Measurements from ENCODE around the gene MSRB3.

Gene MSRB3

DNA sequence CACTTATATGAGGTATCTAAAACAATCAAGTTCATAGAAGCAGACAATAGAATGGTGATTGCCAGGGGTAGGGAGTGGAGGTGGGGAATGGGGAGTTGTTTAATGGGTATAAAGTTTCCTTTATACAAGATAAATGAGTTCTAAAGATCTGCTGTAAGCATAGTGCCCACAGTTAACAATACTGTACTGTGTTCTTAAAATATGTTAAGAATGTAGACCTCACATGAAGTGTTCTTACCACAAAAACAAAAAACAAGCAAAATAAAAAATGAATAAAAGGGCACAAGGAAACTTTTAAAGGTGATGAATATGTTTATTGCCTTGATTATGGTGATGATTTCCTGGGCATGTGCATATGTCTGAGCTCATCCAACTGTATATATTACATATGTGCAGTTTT is 211.8 kb downstream of the MSRB3 start:
- TF ChIP-seq EZH2phosphoT487 (conservative IDR thresholded peaks at IDR 0.05; ENCODE audit: low read length): no peak
- TF ChIP-seq, protein P1, sequence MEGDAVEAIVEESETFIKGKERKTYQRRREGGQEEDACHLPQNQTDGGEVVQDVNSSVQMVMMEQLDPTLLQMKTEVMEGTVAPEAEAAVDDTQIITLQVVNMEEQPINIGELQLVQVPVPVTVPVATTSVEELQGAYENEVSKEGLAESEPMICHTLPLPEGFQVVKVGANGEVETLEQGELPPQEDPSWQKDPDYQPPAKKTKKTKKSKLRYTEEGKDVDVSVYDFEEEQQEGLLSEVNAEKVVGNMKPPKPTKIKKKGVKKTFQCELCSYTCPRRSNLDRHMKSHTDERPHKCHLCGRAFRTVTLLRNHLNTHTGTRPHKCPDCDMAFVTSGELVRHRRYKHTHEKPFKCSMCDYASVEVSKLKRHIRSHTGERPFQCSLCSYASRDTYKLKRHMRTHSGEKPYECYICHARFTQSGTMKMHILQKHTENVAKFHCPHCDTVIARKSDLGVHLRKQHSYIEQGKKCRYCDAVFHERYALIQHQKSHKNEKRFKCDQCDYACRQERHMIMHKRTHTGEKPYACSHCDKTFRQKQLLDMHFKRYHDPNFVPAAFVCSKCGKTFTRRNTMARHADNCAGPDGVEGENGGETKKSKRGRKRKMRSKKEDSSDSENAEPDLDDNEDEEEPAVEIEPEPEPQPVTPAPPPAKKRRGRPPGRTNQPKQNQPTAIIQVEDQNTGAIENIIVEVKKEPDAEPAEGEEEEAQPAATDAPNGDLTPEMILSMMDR (IDR thresholded peaks at IDR 0.05; ENCODE audit: insufficient read depth, low read length, poor library complexity, severe bottlenecking): no peak
- no peak overlapping the region for H3K4me3 ChIP-seq (ENCODE audit: insufficient read depth, low read length, poor library complexity, severe bottlenecking)
- H3K36me3 ChIP-seq (ENCODE audit: low read length): no peaks in the 10 kb centered on the region
- H3F3A ChIP-seq (ENCODE audit: insufficient read depth): no peaks in the 10 kb centered on the region
- no peak overlapping the region for H3K9ac ChIP-seq (ENCODE audit: low read length)
- H4K20me1 ChIP-seq (ENCODE audit: low read depth, low read length): no peaks in the 10 kb centered on the region
- H3K9me2 ChIP-seq (replicated peaks; ENCODE audit: insufficient read depth, low read length): no peaks in the 10 kb centered on the region
- no peaks in the 10 kb centered on the region for H3K9me3 ChIP-seq (ENCODE audit: insufficient read depth, low read length)
- H2AFZ ChIP-seq (ENCODE audit: low read depth, low read length, severe bottlenecking): no peak overlapping the region
- no peaks in the 10 kb centered on the region for H3K27me3 ChIP-seq (ENCODE audit: low read length)
- H3K27ac ChIP-seq (ENCODE audit: low read depth, low read length): no peak overlapping the region
- no peak overlapping the region for H3K4me2 ChIP-seq (ENCODE audit: low read depth, low read length, poor library complexity, severe bottlenecking)
- no peaks in the 10 kb centered on the region for H3K79me2 ChIP-seq (ENCODE audit: insufficient read depth, low read length)

DNA sequence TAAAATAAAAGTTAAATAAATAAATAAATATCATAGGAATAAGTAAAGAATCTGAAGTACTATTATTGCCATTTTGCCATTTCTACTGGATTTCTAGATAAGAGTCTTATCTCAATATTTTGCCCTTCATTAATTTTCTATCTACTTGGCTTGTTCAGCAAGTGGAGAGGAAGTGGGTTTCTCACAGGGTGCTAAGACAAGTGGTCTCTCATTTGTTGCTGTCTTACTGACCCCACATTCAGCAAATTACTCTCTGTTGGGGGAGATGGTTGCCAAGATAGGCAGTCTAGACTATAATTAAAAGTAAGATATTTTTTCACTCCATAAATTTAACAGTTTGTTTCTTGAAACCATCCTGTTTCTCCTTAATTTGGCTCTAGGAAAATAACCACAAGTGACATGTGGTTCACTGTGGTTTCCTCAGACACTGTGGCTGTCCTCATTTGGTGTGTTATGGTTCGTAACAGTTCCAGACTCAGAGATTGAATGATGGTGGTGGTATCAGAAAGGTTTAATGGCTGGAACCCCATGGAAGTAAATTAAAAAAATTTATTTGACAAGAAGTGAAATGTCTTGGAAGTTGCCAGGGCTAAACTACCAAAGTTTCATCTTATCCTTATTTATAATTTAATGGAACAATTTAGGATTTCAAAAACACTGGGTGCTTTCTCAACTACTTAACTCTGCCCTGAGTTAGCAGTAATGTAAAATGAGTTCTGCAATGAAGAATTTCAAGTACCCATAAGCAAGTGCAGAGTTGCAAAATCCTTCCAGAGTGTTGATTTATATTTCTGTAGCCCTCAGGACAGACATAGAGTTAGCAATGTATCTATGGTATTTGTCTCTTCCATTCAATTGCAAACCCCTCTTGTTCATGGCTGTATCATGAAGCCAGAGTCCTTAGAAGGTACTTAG is 214.8 kb downstream of the MSRB3 start:
- Histone ChIP-seq H3K9me3 (ENCODE audit: insufficient read depth, low read length) (no peaks in the 10 kb centered on the region), H4K20me1 (ENCODE audit: low read depth, low read length) (no peaks in the 10 kb centered on the region), H3K27ac (ENCODE audit: low read depth, low read length) (no peak overlapping the region), H3K27me3 (ENCODE audit: low read length) (no peaks in the 10 kb centered on the region), H3F3A (ENCODE audit: insufficient read depth) (no peaks in the 10 kb centered on the region), H2AFZ (ENCODE audit: low read depth, low read length, severe bottlenecking) (no peak overlapping the region), H3K4me2 (ENCODE audit: low read depth, low read length, poor library complexity, severe bottlenecking) (no peak overlapping the region), H3K36me3 (ENCODE audit: low read length) (no peaks in the 10 kb centered on the region), H3K9me2 (replicated peaks; ENCODE audit: insufficient read depth, low read length) (no peaks in the 10 kb centered on the region), H3K4me3 (ENCODE audit: insufficient read depth, low read length, poor library complexity, severe bottlenecking) (no peak overlapping the region), H3K9ac (ENCODE audit: low read length) (no peak overlapping the region), H3K79me2 (ENCODE audit: insufficient read depth, low read length) (no peaks in the 10 kb centered on the region)
- TF ChIP-seq EZH2phosphoT487 (conservative IDR thresholded peaks at IDR 0.05; ENCODE audit: low read length): no peak
- TF ChIP-seq, protein P1 (IDR thresholded peaks at IDR 0.05; ENCODE audit: insufficient read depth, low read length, poor library complexity, severe bottlenecking): no peak

DNA sequence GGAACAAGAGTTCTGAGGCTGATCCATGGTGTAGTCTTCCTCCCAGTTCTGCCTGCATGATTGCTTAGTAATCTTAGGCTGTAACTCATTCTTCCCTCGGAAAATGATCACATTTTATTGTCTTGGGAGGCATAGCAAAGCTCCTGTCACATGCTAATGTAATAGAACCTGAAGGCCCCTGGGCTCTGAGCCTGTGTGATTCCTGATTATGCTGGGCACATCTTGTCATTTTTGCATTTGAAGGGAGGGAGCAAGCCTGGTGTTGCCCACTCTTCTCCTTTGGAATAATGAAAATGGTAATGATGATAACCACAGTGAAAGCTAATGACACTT is 215.4 kb downstream of the MSRB3 start:
- no peaks in the 10 kb centered on the region for H3K27me3 ChIP-seq (ENCODE audit: low read length)
- no peak overlapping the region for H3K9ac ChIP-seq (ENCODE audit: low read length)
- H4K20me1 ChIP-seq (ENCODE audit: low read depth, low read length): no peaks in the 10 kb centered on the region
- H3K79me2 ChIP-seq (ENCODE audit: insufficient read depth, low read length): no peaks in the 10 kb centered on the region
- H3K27ac ChIP-seq (ENCODE audit: low read depth, low read length): no peak overlapping the region
- H3K4me3 ChIP-seq (ENCODE audit: insufficient read depth, low read length, poor library complexity, severe bottlenecking): no peak overlapping the region
- no peaks in the 10 kb centered on the region for H3F3A ChIP-seq (ENCODE audit: insufficient read depth)
- no peak for TF ChIP-seq EZH2phosphoT487 (conservative IDR thresholded peaks at IDR 0.05; ENCODE audit: low read length)
- TF ChIP-seq, protein P1 (IDR thresholded peaks at IDR 0.05; ENCODE audit: insufficient read depth, low read length, poor library complexity, severe bottlenecking): no peak
- no peak overlapping the region for H2AFZ ChIP-seq (ENCODE audit: low read depth, low read length, severe bottlenecking)
- no peak overlapping the region for H3K4me2 ChIP-seq (ENCODE audit: low read depth, low read length, poor library complexity, severe bottlenecking)
- H3K36me3 ChIP-seq (ENCODE audit: low read length): no peaks in the 10 kb centered on the region
- no peaks in the 10 kb centered on the region for H3K9me3 ChIP-seq (ENCODE audit: insufficient read depth, low read length)
- no peaks in the 10 kb centered on the region for H3K9me2 ChIP-seq (replicated peaks; ENCODE audit: insufficient read depth, low read length)
